SHP77 (cell line): Measurements from ENCODE around the gene XPC.

Experiments used
- DNase-seq, 2 experiments: peaks; one replicate each; lab custom pipeline; 2025; lab: John Stamatoyannopoulos, UW

XPC gene

GRCh38 chr3:14208168-14208567 lies 29.8 kb upstream of the XPC start:
- DNase-seq, result no peak

DNA sequence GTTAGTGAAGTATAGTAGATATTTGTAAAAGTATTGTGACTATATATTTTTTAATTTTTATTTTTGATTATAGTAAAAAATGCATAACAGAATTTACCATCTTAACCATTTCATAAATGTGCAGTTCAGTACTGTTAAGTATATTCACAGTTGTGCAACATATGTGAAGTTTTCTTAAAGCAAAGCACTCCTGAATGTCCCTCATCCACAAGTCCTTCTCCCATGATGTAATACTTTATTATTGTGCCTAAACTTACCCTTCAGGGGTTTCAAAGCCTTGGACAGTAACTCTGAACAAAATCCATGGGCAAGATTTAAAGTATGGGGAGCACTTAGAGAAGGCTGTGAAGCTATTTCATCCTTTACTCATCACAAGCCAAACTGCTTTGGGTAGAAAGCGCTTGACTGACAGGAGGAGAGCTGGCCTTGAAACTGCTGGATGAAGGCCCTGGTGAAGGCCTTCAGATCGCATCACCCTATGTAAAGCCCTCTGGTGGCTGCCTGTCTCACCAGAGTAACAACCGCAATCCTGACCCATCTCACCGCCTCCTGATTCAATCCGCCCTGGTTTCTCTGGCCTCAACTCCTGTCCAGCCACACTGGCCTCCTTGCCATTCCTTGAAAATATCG lies 28.3 kb upstream of the XPC start:
- DNase-seq, result no peak

DNA sequence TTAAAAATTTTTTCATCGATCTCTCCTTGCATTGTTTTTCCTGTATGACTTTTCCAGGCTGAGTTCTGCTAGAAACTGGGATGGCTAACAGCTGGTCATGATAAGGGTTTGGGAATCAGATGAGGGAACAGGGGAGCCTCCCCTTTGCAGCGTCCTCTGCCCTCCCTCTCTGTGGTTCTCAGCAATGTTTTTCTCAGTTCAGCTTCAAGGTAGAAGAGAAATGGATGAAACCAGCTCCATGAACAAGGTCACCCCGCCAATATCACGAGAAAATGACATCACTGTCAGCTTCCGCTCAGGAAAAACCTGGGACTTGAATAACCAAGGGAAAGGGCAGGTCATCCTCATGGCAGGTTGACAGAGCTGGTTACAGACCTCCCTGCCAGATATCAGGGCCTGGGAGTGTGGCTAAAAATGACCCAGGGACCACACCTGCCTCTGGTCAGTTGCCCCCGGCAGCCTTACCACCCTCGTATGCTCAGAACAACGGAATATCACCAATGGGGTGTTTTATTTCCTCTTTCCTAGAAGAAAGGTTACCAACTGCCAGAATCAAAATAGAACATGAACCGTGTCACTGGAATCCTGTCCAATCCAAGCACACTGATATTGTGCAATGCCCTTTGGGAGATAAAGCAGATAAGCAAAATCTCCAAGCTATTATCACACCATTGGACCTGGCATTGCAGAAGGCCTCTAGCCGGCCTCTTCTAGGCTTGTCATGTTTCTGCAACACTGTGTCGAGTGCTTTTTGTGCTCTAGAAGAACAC lies 26.3 kb upstream of the XPC start:
- DNase-seq, result no peak

DNA sequence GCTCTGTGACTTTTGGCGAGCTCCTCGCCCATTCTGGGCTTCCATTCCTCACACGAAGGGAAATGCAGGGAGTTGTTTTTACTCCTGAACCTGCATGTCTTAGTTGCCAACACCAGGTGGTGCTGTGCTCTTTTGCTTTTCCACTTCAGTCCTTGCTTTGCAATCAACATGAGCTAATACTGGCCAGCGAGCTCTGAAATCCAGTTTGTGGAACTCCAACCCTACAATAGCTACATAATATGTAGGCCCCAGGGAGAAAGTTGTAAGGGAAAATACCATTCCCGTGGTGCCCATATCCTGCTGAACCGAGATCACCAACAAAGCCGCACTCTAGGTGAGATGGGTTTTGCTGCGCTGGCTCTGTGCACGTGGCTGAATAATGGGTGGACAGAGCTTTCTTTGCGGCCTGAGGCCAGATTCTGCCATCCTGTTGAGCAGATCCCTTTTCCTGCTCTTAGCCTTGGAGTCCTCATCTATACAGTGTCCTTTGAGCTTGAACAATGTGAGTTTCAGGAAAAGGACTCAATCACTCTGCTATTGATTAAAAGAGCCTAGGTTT lies 25.2 kb upstream of the XPC start:
- peak; percentile 38 to 59 for DNase-seq

- no peak for DNase-seq
Measured at GRCh38 chr3:14202874-14203520, 24.6 kb upstream of the XPC start.

DNA sequence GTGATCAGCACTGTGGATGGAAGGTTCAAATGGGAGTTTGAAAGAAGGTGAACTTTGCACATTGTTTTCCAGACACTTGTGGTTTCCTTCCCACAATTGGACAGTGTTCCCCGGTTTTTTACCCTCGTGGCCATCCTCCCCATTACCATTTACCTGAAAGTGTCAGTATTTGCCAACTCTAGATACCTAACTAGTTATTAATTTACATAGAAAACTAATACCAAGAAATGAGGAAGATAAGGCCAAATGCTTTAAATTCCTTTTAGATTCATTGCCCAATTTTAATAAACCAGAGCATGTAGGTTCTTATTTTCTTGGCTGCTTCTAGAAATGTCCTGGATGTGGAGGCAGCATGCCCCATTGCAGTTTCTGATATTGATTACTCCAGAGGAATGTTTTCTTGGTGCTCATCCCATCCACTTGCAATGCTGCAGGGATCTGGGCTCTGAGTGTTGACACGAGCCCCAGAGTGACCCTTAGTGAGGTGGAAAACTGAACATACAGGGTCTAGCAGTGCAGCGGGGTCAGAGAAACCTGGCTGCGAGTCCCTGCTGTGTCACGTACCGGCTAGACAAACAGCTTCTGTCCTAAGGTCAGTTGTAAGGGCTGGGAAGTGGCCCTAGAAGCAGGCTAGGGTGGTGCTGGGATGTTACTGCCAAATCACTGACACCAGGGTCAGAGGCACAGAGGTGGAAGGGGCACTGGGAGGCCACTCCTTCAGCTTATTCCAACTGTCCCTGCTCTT lies 23.7 kb upstream of the XPC start:
- no peak for DNase-seq

DNA sequence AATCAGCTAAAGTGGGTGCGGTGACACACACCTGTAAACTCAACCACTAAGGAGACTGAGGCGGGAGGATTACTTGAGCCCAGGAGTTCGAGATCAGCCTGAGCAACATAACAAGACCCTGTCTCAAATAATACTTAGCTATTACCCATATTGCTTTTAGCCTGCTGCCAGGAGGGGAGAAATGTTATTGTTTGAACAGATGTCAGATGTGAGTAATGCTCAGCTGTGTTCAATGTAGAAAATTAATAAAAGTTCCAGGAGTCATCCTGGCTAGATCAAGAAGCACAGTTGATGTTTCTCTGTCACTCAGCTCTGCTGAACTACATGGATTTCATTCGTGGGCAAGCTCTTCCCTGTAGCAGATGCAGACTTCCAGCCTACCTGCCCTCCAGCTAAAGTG lies 22.4 kb upstream of the XPC start:
- no peak for DNase-seq

DNA sequence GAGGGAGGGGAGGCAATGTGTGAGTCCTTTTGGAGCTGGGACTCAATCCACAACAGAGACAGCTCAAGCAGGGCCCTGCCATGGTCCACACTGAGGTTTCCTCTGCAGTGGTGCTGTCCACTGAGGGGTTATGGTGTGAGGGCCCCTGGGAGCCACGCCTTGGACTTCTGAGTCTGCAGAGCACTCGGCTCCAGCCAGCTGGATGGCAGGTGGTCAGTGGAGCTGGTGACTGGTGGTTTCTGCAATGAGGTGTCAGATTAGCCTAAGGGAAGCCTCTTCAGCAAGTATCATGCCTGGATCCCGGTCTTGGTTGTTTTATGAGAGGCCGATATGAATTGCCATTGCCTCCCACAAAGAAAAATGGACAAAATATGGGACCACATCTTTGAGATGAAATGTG lies 21.9 kb upstream of the XPC start:
- DNase-seq, result peak; percentile 2 to 3

- no peak for DNase-seq
Measured at GRCh38 chr3:14199641-14200040, 21.2 kb upstream of the XPC start.

DNA sequence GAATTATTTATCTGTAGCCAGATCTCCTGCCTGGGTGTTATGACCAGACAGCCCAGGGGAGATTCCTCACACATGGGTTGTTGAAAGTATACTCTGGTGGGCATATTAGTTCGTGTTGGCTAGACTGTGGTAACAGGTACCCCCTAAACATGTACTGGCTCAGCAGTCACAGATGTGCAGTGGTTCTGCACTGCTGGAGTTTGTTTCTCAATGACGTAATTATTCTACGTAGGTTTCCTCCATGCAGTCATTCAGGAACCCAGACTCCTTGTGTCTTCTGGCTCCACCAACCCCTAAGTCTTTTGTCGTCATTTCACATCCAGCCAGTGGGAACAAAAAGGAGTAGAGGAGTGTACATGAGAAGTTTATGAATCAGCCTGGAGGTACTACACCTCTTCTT lies 16.5 kb upstream of the XPC start:
- DNase-seq, result no peak

GRCh38 chr3:14188041-14188754 lies 9.8 kb upstream of the XPC start:
- no peak for DNase-seq

- no peak for DNase-seq
Measured at GRCh38 chr3:14186854-14187458, 8.6 kb upstream of the XPC start.

GRCh38 chr3:14183015-14183577 lies 4.7 kb upstream of the XPC start:
- no peak for DNase-seq

DNA sequence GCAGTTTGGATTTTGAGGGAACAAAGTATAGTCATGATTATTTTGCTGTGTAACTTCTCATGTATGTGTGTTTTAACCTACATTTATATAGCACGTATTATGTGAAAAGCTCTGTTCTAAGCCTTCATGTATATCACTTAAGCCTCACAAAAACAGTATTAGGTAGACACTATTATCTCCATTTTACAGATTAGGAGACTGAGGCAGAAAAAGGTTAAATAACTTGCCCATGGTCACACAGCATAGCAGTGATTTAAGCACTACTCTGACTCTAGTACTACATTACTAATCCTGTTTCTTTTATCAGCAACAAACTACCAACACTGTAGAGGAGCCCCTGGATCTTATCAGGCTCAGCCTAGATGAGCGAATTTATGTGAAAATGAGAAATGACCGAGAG lies 2.9 kb upstream of the XPC start:
- no peak for DNase-seq

DNA sequence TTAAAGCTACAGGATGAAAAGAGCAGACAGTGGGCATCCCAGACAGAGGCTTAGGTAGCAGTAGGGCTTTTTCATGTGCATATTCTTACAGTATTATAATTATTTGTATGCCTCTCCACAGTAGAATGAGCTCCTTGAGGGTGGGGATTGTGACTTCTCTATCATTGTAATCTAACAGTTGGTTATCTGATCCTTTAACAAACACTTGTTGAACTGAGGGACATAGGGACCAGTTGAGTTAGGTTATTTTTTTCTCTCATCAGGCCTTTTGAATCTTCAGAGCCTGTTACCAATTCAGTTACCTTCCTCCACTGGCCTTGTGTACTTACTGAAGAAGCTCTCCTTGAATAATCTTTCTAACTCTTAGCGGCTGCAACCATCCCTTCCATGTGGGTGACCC lies 1.4 kb upstream of the XPC start:
- DNase-seq, result no peak

DNA sequence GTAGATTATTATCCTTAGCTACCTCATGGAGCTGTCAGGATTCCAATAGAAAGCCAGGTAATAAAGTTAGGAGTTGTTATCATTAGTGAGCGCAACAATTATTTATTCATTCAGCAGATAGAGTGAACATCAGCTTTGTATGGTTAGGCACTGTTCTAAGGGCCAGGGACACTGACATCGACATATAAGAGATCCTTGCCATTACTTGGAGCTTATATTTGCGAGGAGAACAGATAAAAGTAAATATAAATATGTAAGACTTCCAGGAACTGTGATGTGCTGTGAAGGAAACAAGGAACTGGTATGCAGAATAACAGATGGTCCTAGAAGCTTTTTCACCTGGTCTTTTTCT lies 689 bp upstream of the XPC start:
- DNase-seq, result no peak

DNA sequence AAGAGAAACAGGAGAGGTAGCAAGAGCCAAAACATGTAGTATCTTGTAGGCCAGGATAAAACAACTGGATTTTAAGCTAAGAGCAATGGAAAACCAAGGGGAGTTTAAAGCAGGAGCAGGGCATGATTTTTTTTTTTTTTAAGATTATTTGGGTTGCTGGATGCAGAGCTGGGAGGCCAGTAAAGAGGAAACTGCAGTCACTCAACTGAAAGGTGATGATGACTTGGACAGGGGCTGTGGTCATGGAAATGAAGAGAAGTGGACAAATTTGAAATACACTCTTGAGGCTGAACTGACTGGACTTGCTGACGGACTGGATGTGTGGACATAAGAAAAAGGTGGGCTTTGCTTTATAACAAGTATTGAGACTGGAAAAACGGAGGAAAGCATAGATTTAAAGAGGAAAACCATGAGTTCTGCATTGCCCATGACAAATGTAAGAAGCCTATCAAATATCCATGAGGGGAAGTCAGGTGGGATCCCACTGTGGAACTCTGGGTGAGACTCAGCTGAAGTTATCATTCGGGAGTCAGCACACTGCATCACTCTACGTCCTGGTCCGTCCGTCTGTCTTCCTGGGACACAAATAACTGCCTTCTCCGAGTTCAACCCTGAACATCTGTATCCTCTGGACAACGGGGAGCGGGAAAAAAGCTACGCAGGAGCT lies 688 bp downstream of the XPC start:
- DNase-seq, result no peak

DNA sequence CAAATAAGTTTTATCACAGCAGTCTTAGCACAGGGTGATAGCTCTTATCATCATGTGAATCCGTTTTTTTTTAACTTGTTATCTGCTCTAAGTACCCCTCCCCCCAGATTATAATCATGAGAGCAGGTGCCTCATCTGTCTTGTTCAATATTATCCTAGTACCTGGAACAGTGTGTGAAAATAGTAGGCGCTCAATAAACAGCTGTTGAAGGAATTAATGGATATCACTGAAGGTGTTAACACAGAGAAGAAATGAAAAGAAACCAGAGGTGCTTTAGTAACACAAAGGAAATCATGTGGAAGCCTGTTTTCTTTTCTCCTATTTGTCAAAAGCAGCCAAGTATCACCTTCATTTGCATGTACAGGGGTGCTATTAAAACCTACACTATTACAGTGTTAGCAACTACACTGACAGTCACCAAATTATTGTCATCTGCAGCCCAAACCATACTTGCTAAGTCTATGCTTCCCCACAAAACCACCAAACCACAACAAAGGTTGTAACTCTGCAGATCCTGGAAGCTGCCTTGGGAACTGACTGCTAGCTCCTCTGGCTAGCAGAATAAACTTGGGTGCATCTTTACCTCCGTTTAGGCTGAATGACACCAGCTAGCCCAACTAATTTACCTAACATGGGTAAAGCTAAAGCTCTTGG lies 2.9 kb downstream of the XPC start:
- no peak for DNase-seq

GRCh38 chr3:14174483-14174882 lies 3.9 kb downstream of the XPC start:
- no peak for DNase-seq

DNA sequence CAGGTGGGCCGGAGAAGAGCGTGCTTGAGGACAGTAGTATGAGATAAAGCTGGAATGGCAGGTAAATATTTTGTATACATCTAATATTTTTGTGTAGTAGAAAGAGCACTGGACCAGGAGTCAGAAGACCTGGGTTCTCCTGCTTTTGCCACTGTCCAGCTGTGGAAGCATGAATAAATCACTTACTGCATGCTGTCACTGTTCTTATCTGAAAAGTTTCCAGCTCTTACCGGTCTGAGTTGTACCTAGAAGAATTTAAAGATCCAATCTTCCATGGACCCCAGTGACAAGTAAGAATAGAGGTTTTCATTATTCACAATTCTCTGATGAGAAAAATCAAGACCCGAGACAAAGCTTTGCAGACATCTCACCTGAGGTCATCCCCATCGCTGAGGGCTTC lies 5.9 kb downstream of the XPC start:
- no peak for DNase-seq
